Gastrocnemius medialis (tissue), 4 donors: ENCODE measurements around the gene RASGRP2.

ENCODE experiments used
- POLR2A ChIP-seq, 2 donors: fragments of 450-650 bp; IDR thresholded peaks; one replicate each; pipeline ENCODE4 v1.6.1; 2017; ENCODE audit warnings: antibody characterized with exemption in 2 of 2, mild to moderate bottlenecking in 2 of 2, moderate library complexity in 2 of 2
- TF ChIP-seq, protein P1 (sequence below), 5 experiments: fragments of 450-650 bp in 3 of 5; fragments of 200-600 bp in 2 of 5; sonication (generic) in 2 of 5; IDR thresholded peaks in 4 of 5; conservative IDR thresholded peaks in 1 of 5; 1 replicate in 4 of 5; 2 replicates in 1 of 5; pipeline ENCODE4 v1.5.1; 2016 to 2019; ENCODE audit warnings: antibody characterized with exemption in 5 of 5, mild to moderate bottlenecking in 3 of 5, moderate library complexity in 3 of 5

DNA sequence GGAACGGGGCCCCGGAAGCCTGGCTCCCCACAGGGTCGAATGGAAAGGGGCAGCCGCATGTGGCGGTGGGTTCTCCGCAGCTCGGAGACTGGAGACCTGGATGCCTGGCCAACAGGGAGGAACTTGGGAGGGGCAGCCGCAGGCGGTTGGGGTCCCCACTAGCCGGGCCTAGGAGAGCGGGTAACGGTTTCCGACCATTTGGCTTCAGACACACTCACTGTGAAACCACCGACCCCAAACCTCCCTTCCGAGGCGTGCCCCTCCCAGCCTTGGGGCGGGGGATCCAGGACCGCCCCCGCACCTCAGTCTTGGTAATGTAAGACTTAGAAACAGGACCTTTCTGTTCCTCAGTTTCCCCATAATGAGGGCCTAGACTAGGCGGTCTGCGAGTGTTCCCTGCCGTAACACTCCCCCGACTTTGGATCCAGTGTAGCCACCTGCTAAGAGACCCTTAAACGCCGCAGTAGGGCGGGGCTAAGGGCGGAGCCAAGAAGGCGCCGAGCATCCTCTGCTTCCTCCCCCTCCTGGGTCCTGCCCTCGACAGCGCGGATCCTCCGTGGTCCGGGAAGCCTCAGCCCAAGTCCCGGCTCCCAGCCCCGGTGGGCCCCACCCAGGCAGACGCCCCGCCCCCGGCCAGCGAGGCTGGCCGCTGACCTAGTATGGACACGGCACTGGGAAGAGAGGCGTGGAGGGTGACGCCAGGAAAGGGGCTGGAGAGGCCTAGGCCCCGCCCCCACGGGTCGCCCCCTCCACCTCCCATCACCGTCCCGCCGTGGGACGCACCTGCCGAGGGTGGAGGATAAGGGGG is 1.8 kb upstream of the RASGRP2 start:
- TF ChIP-seq, protein P1, sequence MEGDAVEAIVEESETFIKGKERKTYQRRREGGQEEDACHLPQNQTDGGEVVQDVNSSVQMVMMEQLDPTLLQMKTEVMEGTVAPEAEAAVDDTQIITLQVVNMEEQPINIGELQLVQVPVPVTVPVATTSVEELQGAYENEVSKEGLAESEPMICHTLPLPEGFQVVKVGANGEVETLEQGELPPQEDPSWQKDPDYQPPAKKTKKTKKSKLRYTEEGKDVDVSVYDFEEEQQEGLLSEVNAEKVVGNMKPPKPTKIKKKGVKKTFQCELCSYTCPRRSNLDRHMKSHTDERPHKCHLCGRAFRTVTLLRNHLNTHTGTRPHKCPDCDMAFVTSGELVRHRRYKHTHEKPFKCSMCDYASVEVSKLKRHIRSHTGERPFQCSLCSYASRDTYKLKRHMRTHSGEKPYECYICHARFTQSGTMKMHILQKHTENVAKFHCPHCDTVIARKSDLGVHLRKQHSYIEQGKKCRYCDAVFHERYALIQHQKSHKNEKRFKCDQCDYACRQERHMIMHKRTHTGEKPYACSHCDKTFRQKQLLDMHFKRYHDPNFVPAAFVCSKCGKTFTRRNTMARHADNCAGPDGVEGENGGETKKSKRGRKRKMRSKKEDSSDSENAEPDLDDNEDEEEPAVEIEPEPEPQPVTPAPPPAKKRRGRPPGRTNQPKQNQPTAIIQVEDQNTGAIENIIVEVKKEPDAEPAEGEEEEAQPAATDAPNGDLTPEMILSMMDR (IDR thresholded peaks at IDR 0.05 in 4 of 5, conservative IDR thresholded peaks at IDR 0.05 in 1 of 5) = no peak
- TF ChIP-seq POLR2A (IDR thresholded peaks at IDR 0.05) = peak; percentile 73 to 74
